ENCODE measurements around the gene GDPD5. TPM values are rescaled to one million over a fixed set of nuclear protein-coding genes. Genes with fewer than 3 reads are reported as not detected.
A peak's percentile ranks its signal among the peaks of the same experiment; 100 is the strongest.

The GDPD5 gene
- total RNA-seq, 1 experiment from 2014 or later, result 12.2 TPM

DNA sequence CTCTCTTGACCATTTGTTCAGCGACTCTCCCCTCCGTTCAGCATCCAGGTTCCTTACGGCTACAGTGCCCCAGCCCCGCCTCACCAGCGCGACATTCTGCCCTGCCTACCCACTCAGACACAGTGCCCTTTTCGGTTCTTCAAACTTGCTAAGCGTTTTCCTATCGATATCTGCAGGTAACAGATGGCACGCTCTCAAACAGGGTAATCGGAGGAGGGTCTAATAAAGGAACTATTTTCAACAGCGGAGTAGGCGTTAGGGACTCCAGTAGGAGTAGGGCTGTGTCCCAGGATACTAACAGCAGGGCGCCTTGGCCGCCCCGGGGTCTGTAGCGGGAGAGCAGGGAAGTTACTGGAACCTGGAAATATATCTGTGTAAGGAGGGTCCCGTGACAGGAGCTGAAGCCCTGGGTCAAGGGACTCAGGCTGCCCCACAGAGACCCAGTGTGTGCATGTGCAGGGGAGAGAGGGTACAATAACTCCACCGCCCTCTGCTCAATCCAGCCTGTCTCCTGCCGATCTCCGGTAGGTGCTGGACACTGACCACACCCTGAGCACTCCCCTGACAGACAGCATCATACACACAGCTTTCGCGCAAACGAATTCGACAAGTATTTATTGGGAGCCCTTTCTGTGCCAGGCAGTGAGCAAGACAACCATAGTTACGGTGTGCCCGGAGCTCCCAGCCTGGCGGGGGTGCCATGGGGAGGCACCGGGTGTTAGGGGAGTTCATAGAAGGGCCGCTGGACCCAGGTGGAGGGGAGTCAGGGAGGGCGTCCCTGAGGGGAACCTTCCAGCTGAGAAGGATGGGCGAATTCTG lies 94.8 kb downstream of the GDPD5 start (continued):
- TF ChIP-seq, protein P1, sequence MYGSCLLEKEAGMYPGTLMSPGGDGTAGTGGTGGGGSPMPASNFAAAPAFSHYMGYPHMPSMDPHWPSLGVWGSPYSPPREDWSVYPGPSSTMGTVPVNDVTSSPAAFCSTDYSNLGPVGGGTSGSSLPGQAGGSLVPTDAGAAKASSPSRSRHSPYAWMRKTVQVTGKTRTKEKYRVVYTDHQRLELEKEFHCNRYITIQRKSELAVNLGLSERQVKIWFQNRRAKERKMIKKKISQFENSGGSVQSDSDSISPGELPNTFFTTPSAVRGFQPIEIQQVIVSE (CRISPR knock-in tag; IDR thresholded peaks at IDR 0.05; ENCODE audit: borderline replicate concordance), result no peak
- TF ChIP-seq, protein P2, sequence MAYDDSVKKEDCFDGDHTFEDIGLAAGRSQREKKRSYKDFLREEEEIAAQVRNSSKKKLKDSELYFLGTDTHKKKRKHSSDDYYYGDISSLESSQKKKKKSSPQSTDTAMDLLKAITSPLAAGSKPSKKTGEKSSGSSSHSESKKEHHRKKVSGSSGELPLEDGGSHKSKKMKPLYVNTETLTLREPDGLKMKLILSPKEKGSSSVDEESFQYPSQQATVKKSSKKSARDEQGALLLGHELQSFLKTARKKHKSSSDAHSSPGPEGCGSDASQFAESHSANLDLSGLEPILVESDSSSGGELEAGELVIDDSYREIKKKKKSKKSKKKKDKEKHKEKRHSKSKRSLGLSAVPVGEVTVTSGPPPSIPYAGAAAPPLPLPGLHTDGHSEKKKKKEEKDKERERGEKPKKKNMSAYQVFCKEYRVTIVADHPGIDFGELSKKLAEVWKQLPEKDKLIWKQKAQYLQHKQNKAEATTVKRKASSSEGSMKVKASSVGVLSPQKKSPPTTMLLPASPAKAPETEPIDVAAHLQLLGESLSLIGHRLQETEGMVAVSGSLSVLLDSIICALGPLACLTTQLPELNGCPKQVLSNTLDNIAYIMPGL (CRISPR knock-in tag; IDR thresholded peaks at IDR 0.05), result no peak
- no peak for TF ChIP-seq JUN (CRISPR knock-in tag; IDR thresholded peaks at IDR 0.05)
- TF ChIP-seq EMX1 (CRISPR knock-in tag; IDR thresholded peaks at IDR 0.05), result no peak
- no peak for TF ChIP-seq FOXP1 (CRISPR knock-in tag; IDR thresholded peaks at IDR 0.05; ENCODE audit: borderline replicate concordance)
- TF ChIP-seq OVOL2 (CRISPR knock-in tag; IDR thresholded peaks at IDR 0.05; ENCODE audit: borderline replicate concordance), result no peak
- no peak for TF ChIP-seq ESRRA (CRISPR knock-in tag; IDR thresholded peaks at IDR 0.05; ENCODE audit: borderline replicate concordance)
- TF ChIP-seq GABPB1 (CRISPR knock-in tag; IDR thresholded peaks at IDR 0.05), result no peak
- no peak for TF ChIP-seq SP1 (CRISPR knock-in tag; conservative IDR thresholded peaks at IDR 0.05)
- TF ChIP-seq TEAD4 (CRISPR knock-in tag; IDR thresholded peaks at IDR 0.05), result no peak
- TF ChIP-seq, protein P3, sequence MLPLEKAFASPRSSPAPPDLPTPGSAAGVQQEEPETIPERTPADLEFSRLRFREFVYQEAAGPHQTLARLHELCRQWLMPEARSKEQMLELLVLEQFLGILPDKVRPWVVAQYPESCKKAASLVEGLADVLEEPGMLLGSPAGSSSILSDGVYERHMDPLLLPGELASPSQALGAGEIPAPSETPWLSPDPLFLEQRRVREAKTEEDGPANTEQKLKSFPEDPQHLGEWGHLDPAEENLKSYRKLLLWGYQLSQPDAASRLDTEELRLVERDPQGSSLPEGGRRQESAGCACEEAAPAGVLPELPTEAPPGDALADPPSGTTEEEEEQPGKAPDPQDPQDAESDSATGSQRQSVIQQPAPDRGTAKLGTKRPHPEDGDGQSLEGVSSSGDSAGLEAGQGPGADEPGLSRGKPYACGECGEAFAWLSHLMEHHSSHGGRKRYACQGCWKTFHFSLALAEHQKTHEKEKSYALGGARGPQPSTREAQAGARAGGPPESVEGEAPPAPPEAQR (CRISPR knock-in tag; IDR thresholded peaks at IDR 0.05), result no peak

DNA sequence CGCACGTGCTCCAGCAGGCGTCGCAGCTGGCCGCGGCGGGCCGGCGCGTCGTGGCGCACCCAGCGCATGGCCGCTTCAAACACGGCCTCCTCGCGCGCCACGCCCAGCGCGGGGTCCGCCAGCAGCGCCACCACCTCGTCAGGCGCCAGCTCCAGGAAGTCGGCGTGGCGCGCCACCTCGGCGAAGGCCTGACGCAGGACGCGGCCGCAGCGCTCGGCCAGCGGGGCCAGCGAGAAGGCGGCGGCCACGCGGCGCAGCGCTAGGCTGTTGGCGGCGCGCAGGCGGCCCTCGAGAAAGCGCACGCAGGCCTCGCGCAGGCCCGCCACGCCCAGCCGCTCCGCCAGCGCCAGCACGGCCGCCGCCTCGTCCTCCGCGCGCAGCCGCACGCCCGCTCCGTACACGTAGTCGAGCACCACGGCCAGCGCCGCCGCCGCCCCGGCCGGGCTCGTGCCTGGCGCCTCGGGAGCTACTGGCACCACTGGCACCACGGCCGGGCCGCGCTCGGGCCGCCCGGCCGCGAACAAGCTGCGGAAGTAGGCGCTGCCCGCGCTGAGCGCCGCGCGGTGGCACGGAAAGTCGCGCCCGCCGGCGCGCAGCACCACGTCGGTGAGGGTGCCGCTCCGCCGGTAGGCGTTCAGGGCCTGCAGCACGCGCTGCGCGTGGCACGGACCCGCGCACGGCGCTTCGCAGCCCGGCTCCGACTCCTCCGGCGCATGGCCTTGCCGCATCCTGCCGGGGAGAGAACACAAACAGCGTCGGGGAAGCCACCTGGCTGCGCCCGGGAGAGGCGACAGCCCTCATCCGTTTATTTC lies 95.6 kb downstream of the GDPD5 start:
- Mint-ChIP-seq H3K4me3 (peak overlapping the region; percentile 72), H3K4me1 (peaks cover 30% of the 10 kb centered on the region), H3K27me3 (ENCODE audit: low read depth) (peaks cover 78% of the 10 kb centered on the region), H3K9me3 (peaks cover 9% of the 10 kb centered on the region), H3K36me3 (peaks cover 9% of the 10 kb centered on the region), H3K27ac (no peak overlapping the region)
- ATAC-seq, result peak; percentile 19
- ChIA-PET POLR2A (no interaction called here), CTCF (interaction anchor here (0.6 to 1.6 kb wide), 7 partner anchors 21 to 150 kb away, joined by 3 to 6 read pairs (median 3); partner anchors contain the start of gene GDPD5)
- DNase-seq (ENCODE audit: low spot score), result peak; percentile 62
- TF ChIP-seq IRF2 (CRISPR knock-in tag; IDR thresholded peaks at IDR 0.05; ENCODE audit: borderline replicate concordance, low read depth) (peak; percentile 97), ZNF263 (CRISPR knock-in tag; IDR thresholded peaks at IDR 0.05; ENCODE audit: low read depth) (peak; percentile 95), ZNF317 (CRISPR knock-in tag; IDR thresholded peaks at IDR 0.05; ENCODE audit: borderline replicate concordance, low read depth) (peak; percentile 88; the same call in 1 of the 2 replicates), TCF7 (CRISPR knock-in tag; IDR thresholded peaks at IDR 0.05; ENCODE audit: low read depth) (peak; percentile 99), CREM (CRISPR knock-in tag; IDR thresholded peaks at IDR 0.05) (peak; percentile 95)
- TF ChIP-seq, protein P4, sequence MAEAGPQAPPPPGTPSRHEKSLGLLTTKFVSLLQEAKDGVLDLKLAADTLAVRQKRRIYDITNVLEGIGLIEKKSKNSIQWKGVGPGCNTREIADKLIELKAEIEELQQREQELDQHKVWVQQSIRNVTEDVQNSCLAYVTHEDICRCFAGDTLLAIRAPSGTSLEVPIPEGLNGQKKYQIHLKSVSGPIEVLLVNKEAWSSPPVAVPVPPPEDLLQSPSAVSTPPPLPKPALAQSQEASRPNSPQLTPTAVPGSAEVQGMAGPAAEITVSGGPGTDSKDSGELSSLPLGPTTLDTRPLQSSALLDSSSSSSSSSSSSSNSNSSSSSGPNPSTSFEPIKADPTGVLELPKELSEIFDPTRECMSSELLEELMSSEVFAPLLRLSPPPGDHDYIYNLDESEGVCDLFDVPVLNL (CRISPR knock-in tag; IDR thresholded peaks at IDR 0.05; ENCODE audit: borderline replicate concordance, low read depth), result peak; percentile 97
- TF ChIP-seq, protein P5, sequence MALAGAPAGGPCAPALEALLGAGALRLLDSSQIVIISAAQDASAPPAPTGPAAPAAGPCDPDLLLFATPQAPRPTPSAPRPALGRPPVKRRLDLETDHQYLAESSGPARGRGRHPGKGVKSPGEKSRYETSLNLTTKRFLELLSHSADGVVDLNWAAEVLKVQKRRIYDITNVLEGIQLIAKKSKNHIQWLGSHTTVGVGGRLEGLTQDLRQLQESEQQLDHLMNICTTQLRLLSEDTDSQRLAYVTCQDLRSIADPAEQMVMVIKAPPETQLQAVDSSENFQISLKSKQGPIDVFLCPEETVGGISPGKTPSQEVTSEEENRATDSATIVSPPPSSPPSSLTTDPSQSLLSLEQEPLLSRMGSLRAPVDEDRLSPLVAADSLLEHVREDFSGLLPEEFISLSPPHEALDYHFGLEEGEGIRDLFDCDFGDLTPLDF (CRISPR knock-in tag; IDR thresholded peaks at IDR 0.05), result peak; percentile 77; the same call in 1 of the 2 replicates
- TF ChIP-seq, protein P6, sequence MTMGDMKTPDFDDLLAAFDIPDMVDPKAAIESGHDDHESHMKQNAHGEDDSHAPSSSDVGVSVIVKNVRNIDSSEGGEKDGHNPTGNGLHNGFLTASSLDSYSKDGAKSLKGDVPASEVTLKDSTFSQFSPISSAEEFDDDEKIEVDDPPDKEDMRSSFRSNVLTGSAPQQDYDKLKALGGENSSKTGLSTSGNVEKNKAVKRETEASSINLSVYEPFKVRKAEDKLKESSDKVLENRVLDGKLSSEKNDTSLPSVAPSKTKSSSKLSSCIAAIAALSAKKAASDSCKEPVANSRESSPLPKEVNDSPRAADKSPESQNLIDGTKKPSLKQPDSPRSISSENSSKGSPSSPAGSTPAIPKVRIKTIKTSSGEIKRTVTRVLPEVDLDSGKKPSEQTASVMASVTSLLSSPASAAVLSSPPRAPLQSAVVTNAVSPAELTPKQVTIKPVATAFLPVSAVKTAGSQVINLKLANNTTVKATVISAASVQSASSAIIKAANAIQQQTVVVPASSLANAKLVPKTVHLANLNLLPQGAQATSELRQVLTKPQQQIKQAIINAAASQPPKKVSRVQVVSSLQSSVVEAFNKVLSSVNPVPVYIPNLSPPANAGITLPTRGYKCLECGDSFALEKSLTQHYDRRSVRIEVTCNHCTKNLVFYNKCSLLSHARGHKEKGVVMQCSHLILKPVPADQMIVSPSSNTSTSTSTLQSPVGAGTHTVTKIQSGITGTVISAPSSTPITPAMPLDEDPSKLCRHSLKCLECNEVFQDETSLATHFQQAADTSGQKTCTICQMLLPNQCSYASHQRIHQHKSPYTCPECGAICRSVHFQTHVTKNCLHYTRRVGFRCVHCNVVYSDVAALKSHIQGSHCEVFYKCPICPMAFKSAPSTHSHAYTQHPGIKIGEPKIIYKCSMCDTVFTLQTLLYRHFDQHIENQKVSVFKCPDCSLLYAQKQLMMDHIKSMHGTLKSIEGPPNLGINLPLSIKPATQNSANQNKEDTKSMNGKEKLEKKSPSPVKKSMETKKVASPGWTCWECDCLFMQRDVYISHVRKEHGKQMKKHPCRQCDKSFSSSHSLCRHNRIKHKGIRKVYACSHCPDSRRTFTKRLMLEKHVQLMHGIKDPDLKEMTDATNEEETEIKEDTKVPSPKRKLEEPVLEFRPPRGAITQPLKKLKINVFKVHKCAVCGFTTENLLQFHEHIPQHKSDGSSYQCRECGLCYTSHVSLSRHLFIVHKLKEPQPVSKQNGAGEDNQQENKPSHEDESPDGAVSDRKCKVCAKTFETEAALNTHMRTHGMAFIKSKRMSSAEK (CRISPR knock-in tag; IDR thresholded peaks at IDR 0.05; ENCODE audit: borderline replicate concordance), result peak; percentile 72; the same call in 1 of the 2 replicates
- TF ChIP-seq, protein P7, sequence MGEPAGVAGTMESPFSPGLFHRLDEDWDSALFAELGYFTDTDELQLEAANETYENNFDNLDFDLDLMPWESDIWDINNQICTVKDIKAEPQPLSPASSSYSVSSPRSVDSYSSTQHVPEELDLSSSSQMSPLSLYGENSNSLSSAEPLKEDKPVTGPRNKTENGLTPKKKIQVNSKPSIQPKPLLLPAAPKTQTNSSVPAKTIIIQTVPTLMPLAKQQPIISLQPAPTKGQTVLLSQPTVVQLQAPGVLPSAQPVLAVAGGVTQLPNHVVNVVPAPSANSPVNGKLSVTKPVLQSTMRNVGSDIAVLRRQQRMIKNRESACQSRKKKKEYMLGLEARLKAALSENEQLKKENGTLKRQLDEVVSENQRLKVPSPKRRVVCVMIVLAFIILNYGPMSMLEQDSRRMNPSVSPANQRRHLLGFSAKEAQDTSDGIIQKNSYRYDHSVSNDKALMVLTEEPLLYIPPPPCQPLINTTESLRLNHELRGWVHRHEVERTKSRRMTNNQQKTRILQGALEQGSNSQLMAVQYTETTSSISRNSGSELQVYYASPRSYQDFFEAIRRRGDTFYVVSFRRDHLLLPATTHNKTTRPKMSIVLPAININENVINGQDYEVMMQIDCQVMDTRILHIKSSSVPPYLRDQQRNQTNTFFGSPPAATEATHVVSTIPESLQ (CRISPR knock-in tag; IDR thresholded peaks at IDR 0.05), result peak; percentile 84; the same call in 1 of the 2 replicates
